GM04503 (cell line): ENCODE measurements around the gene COPS2.
"Not testable (repeated sequence)": the region's sequence is repeated elsewhere in the genome, so short reads cannot be mapped to it uniquely, and the experiment has no call there.

Experiments used
- DNase-seq: peaks from one replicate; pipeline ENCODE4 v3.0.0-alpha.2; 2012; ENCODE audit warnings: low read depth

Gene COPS2

DNA sequence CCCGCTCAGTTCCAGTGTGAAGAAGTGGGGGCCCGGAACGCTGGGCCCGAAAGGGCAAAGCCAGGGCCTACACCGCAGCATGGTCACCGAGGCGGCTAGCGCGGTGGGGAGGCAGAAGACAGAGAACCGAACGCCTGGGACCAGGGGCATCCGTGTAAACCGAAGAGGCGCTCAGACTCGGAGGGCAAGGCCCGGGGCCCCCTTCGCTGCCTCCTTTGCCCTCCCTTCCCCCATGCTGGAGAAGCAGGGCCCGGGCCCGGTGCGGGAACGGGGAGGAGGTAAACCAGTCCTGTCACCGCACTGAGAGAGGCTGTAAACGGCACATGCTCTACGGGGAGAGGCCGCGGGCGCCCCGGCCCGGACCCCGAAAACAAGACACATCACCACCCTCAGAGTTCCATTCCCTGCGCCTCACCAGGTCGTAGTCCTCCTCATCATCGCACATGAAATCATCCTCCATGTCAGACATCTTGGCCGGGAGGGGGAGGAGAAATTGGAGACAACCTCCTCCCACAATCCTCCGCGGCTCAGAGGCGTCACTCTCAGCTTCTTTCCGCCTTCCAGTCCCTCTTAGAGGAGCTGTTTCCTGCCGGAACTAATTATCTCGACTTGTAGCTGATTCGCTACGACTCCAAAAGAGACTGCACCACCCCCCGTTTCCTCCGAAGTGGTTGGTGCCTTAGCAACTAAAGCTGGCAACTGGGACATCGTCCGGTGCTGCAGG lies at the start of gene COPS2:
COPS2 (minus strand) TSS at position 490 of the 724 bp plus-strand sequence; CDS start at position 469, 21 bp downstream.
- peak; percentile 97 for DNase-seq

DNA sequence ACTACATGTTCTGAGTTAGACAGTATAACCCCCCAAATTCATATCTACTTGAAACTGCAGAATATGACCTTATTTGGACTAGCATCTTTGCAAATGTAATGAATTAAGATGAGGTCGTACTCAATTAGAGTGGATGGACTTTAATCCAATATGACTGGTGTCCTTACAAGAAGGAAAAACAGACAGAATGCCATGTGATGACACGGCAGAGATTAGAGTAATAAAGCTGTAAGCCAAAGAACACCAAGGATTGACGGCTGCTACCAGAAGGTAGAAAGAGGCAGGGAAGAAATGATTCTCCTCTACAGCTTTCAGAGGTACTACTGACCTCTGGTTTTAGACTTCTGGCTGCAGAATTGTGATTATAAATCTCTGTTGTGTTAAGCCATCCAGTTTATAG lies 44.9 kb upstream of the COPS2 start:
- no peak for DNase-seq

DNA sequence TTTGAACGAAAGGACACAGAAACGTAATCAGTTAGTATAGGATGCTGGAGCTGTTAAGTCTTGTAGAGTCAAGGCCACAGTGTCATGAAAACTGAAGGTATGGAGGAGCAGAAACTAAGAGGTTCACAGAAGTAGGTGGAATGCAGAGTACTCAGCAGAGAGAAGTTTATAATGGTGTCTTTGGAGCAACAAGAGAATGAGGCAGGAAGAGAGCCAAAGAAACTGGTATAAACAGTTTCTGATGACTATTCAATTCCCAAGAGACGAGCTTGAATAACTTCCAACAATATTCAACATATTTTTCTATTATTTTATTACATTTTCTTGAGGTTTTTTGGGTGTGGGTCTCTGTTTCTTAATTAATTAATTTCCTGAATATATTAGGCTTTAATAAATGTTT lies 44.3 kb upstream of the COPS2 start:
- no peak for DNase-seq

DNA sequence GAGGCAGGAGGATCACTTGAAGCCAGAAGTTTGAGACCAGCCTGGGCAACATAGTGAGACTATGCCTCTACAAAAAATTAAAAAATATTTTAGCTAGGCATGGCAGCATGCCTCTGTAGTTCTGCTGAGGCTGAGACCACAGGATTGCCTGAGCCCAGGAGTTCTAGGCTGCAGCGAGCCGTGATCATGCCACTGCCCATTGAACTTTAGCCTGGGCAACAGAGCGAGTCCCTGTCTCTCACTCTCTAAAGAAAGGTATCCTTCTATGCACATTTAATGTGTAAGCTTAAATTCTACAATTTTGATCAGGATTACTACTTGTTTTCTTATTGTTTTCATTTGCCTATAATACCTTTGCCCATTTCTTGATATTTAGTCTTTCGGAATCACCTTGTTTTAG lies 41.5 kb upstream of the COPS2 start:
- DNase-seq = no peak

DNA sequence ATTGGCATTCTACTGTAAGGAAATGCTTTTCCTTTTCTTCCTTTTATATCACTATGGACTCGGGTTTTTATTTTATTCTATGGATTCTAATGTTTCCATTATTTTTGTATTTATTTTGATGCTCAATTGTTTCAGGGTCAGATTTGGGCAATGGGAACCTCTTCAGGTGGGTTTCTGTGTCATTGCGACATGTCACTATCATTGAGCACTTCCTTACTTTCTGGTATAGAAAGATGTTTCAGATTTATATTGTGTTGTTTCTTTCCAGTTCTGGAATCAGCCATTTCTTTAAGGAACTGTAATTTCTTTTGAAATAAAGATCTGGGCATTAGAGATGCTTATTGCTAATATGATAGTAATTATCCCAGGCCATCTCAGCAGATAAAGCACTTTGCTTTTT lies 36.5 kb upstream of the COPS2 start:
- DNase-seq = no peak

DNA sequence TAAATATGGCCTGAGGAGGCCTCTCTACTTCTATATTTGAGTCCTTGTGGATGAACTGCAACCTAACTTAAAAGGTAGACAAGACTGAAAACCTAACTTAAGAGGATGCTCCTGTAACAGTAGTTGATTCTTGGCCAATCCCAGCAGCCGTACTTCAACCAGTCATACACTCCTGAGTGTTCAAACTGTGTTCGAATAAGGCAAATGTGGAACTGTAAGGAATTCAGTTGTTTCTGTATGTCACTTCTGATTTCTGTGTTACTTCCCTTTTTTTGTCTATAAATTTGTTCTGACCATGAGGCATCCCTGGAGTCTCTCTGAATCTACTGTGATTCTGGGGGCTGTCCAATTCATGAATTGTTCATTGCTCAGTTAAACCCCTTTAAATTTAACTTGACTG lies 35.2 kb upstream of the COPS2 start:
- DNase-seq = no peak

DNA sequence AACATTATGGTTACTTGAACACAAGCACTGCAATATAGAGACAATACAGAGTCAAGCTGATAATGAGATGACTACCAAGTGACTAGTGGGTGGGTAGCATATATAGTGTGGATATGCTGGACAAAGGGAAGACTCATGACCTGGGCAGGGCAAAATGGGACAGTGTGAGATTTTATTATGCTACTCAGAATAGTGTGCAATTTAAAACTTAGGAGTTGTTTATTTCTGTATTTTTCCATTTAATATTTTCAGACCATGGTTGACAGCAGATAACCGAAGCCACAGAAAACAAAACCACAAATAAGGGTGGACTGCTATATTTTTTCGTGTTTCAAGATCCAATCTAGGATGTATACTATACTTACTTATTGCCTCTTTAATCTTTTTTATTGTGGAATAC lies 34.2 kb upstream of the COPS2 start:
- DNase-seq = no peak

DNA sequence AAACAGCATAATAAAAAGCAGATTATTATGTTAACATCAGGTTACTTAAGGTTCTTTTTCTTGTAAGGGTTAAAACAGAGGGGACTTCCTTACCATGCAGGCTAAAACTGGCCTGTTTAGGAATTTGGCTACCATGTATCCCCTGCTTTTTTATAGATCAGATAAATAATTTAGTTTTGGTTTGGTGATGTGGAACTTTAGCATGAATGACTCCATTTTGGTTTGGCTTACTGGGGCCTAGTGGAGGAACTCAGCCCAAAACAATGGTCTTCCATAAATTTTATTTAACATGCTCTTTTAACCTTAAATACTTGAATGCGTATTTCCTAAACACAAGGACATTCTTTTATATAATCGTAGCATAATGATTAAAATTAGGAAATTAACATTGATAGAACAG lies 33.5 kb upstream of the COPS2 start:
- no peak for DNase-seq

DNA sequence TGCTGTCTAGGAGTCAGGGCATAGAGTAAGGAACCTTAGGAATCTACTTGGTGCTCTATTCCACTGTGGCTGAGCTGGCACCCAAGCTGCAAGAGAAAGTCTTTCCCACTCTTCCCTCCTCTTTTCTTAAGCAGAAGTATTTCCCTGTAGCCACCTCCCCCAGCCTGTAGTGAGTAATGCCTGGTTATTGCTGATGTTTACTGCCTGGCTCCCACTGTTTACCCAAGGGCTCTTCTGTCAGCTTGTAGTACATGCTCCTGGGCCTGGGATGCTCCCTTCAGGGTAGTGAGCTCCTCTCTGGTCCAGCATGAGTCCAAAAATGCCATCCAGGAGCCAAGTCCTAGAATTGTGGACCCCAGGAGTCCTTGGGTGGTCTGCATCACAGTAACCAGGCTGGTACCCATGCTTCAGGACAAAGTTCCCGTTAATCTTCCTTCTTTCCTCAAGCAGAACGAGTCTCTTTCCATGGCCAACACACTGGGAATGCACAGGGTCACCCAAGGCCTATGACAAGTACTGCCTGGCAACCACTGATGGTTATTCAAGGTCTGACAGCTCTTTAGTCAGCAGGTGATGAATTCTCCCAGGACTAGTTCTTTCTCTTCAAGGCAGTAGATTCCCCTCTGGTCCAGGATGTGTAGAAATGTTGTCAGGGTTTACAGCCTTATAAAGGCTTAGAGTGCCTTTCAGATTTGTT lies 32.3 kb upstream of the COPS2 start:
- peak; percentile 29 for DNase-seq

DNA sequence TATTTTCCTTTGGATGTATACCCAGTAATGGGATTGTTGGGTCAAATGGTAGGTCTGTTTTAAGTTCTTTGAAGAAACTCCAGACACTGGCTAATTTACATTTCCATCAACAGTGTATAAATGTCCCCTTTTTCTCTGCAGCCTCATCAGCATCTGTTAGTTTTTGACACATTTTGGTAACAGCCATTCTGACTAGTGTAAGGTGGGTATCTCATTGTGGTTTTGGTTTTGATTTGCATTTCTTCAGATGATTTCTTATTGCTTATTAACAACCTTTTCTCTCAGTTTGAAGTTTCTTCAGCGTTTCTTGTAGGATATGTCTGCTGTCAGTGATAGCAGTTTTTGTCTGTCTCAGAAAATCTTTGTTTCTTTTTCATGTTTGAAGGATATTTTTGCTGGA lies 30.1 kb upstream of the COPS2 start:
- DNase-seq = no peak

DNA sequence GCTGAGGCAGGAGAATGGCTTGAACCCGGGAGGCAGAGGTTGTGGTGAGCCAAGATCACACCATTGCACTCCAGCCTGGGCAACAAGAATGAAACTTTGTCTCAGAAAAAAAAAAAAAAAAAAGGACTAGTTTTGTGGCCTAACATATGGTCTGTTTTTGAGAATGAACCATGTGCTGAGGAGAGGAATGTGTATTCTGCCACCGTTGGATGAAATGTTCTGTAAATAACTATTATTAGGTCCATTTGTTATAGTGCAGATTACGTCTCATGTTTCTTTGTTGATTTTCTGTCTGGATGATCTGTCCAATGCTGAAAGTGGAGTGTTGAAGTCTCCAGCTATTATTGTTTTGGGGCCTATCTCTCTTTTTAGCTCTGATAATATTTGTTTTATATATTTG lies 28.3 kb upstream of the COPS2 start:
- not testable (repeated sequence) for DNase-seq

DNA sequence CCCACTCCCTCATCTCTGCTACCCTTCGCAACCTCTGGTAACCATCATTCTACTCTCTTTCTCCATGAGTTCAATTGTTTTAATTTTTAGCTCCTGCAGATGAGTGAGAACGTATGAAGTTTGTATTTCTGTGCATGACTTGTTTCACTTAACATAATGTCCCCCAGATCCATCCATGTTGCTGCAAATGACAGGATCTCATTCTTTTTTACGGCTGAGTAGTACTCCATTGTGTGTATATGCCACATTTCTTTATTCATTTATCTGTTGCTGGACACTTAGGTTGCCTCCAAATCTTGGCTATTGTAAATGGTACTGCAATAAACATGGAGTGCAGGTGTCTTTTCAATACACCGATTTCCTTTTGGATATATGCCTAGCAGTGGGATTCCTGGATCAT lies 26.7 kb upstream of the COPS2 start:
- DNase-seq = no peak

DNA sequence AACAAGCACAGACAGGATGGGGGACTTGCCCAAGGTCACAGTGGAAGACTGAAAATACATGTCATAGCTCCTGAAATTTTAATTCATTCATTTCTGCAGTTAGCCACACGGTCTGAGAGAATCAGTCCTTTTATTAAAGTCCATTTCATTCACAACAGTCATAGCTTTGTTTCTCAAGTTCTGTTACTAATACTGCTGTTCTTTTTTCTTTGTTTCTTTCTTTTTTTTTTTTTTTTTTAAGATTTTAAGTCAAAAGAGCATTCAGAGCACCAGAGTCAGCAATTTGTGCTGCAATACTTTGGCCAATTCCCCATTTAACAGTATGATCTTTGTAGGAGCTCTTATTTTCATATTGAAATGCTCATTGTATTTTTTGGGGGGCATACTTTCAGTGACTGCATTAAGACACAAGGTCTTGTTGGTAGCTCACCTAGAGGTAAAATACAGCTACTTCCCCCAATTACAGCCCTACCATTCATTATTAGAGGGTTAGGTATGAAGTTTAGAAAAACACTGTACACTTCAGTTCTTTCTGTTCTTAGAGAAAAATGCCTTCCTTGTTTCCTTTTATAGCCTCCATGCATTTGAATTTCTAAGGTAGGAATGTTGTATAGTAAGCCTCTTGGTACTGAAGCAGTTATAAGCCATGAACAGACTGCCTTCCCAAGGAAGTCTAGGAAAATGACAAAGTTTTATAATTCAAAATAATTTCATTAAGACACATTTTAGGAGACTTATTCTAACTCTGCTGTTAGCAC lies 24.2 kb upstream of the COPS2 start:
- no peak for DNase-seq

DNA sequence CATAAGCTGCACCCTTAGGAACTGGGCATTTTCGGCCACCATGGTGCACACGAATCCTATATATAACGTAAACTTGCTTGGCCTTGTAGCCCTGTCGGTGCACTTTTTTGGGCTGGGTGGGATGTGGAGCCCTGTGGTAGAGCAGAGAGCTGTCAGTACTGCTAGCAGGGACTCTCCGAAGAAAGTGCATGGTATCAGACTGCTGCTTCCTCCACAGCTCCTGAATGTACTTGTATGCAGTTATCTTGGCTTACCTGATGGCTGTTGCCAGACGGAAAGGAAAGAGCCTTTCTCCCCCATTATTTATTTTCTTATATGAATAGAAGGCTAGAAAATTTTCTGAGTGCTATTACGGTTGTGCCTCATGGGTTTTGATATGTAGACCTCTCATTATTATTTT lies 23.1 kb upstream of the COPS2 start:
- no peak for DNase-seq

DNA sequence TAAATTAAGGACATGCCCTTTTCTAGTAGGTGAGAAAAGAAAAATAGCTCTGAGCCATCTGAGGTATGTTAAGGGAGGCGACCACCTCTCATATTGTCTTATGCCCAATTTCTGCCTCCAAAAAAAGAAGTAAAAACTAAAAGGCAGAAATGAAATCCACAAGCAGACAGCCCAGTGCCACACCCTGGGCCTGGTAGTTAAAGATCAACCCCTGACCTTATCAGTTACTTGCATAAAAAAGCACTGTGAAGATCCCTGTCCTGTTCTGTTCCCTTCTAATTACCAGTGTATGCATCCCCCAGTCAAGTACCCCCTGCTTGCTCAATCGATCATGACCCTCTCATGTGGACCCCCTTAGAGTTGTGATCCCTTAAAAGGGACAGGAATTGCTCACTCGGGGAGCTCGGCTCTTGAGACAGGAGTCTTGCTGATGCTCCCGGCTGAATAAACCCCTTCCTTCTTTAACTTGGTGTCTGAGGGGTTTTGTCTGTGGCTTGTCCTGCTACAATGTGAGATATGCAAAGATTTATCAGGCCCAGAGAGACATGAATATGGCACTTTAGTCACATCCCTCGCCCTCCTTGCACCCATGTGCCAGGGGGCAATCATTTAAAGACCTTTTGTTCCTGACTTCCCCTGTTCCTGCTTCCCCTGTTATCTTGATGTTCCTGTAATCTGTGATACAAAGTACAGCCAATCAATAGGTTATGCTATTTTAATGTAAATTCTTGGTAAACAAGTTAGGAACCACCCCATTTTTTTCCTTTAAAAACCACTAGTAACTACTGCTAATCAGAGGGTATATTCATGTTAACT lies 20.4 kb upstream of the COPS2 start:
- not testable (repeated sequence) for DNase-seq

DNA sequence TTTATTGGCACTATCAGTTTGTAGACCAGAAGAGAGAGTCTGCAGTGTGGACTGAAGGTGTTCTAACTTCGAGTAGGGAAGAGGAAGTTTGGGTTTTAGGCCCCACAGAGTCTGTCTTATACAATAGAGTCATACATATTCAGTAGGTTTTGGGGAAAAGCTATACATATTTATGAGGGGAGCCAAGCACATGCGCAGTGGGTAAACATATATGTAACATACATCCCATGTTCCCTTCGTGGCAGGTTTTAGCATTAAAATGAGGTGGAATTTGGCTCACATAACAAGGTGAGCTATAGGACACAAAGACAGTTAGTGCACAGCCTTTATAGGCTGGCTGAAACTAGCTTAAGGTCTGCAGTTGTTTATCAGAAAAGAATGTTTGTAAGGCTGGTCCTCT lies 19.5 kb upstream of the COPS2 start:
- DNase-seq = no peak

DNA sequence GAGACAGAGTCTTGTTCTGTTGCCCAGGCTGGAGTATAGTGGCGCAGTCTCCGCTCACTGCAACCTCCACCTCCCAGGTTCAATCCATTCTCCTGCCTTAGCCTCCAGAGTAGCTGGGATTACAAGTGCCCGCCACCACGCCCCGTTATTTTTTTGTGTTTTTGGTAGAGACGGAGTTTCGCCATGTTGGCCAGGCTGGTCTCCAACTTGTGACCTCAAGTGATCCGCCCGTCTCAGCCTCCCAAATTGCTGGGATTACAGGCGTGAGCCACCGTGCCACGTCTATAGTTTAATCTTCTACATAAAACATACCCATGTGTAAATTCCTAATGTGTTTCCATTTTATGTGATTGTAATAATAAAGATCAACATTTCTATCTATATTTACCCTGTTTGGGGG lies 16.4 kb upstream of the COPS2 start:
- DNase-seq = no peak

DNA sequence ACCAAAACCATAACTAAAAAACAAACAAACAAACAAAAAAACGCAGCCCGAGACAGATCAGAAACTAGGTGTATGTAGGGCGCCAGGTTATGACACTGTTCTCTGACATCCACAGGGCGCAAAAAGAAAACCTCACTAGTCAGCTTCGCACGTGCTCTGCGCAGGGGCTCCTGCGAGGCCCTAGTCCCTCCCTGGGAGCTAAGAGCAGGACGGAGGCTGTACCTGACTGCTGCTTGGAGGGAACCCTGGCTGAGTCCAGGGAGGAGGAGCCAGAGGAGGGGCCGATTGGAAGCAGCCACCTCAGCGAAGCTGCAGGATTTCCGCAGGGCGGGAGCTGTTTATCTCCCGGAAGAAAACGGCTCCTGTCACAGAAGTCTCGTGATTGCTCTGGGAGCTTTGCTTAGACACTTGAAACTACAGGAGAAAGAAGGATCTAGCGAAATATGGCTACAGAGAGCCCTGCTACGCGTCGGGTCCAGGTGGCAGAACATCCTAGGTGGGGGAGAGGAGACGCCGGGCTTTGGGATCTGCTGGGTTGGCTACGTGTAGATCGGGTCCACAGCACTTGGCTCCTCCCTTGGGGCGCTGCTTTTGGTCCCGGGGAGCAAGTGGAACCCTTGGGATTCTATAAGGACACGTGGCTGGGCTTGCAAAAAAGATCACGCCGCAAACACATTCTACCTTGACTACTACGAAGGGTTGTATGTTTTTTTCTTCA lies 14.6 kb upstream of the COPS2 start, which contains the start of gene GALK2:
GALK2 (plus strand) TSS at position 368 of the 718 bp plus-strand sequence; CDS start at position 444, 76 bp downstream.
- DNase-seq = peak; percentile 53

DNA sequence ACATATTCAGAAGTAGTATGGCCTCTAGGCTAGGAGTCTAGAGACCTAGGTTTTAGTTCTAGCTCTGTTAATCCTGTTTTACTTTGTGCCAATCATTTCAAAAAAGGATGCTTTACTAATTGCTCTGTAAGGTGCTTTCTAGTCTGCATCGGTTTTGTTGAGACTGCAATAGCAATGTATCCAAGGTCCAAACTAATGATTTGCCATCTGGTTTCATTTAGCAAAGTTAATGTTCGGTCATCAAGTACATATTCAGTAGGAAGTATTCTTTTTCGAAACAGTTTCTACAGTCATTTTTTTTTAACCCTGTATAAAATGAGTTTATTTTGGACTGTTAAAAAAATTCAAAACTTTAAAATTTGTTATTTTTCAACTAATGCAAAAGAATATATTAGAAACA lies 12.6 kb upstream of the COPS2 start:
- no peak for DNase-seq

DNA sequence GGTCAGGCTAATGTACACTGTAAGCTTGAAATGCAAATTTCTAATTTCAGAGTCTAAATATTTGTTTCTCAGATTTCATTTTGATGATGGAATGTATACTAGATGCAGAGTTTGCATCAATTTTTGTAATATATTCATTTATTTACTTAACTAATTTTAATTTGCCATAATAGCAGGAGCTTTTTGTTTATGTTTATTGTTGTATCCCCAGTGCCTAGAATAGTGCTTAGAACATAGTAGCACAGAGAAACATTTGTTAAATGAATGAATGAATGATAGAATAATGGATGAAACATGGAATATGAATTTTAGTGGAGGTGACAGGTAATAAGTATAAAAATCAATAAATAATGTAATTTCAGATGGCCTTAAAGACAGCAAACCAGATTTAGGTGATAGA lies 9.5 kb upstream of the COPS2 start:
- no peak for DNase-seq

DNA sequence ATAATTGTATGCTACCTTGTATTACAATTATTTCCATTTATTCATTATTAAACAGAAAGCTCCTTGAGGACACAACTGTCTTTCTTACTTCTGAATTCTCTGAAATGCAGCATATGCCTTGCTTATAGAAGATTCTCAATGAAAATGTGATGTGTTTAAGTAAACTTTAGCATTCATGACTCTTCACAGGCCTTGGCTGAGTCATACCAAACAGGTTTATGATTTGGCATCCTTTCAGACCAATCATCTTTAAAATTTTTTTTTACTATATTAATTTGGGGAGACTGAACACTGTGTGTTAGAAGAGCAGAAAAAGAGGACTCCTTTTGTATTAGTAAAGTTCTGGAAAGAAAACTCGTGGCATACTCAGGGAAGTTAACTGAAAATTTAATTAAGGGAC lies 8.3 kb upstream of the COPS2 start:
- no peak for DNase-seq
